Measurements from ENCODE around the gene ABCA1. TPM values are rescaled to one million over a fixed set of nuclear protein-coding genes. Genes with fewer than 3 reads are reported as not detected.
"Not testable (repeated sequence)": the region's sequence is repeated elsewhere in the genome, so short reads cannot be mapped to it uniquely, and the experiment has no call there.

The ABCA1 gene
- total RNA-seq, 1 experiment from 2014 or later = 2.3 TPM

- POLR2A ChIA-PET (ENCODE audit: unreplicated experiment) = no interaction called here
- Histone ChIP-seq H3K9me3 (ENCODE audit: low read length) (no peaks in the 10 kb centered on the region), H3F3A (ENCODE audit: low read length, unreplicated experiment) (no peaks in the 10 kb centered on the region), H3K4me1 (ENCODE audit: insufficient read depth, low read length) (0 out of 2 replicates have a peak, but pooled peaks cover under 1% of the 10 kb centered on the region), H3K79me2 (ENCODE audit: low read length) (no peaks in the 10 kb centered on the region), H3K27ac (ENCODE audit: low read length) (no peak overlapping the region), H3K9me2 (replicated peaks; ENCODE audit: low read length) (no peaks in the 10 kb centered on the region), H3K9ac (ENCODE audit: low read length) (no peak overlapping the region), H4K20me1 (ENCODE audit: low read length) (no peaks in the 10 kb centered on the region), H3K27me3 (ENCODE audit: low read length) (no peaks in the 10 kb centered on the region), H3K36me3 (ENCODE audit: low read depth, low read length) (no peaks in the 10 kb centered on the region), H3K4me3 (ENCODE audit: low read length) (no peak overlapping the region), H3K4me2 (ENCODE audit: low read length) (no peak overlapping the region), H2AFZ (ENCODE audit: low read length) (no peak overlapping the region)
- ATAC-seq (no peak), DNase-seq (no peak)
- TF ChIP-seq CTCF (conservative IDR thresholded peaks at IDR 0.05; ENCODE audit: low read depth, low read length) = no peak
- no peak for TF ChIP-seq EZH2 (IDR thresholded peaks at IDR 0.05; ENCODE audit: low read length, unreplicated experiment)
- no peak for TF ChIP-seq EZH2phosphoT487 (IDR thresholded peaks at IDR 0.05; ENCODE audit: borderline replicate concordance, low read length)
- intact Hi-C loops (cut with micrococcal nuclease) = no loop called here
- no TSS peak for BruUV-seq (replicated peaks)
- CTCF ChIA-PET = no interaction called here
Observed at GRCh38 chr9:104900324-104900723, 27.6 kb downstream of the ABCA1 start.

GRCh38 chr9:104899759-104900247 is 28.2 kb downstream of the ABCA1 start:
- no TSS peak for BruUV-seq (replicated peaks)
- ChIA-PET CTCF (no interaction called here), POLR2A (ENCODE audit: unreplicated experiment) (no interaction called here)
- Histone ChIP-seq H3K9me2 (replicated peaks; ENCODE audit: low read length) (no peaks in the 10 kb centered on the region), H3K79me2 (ENCODE audit: low read length) (no peaks in the 10 kb centered on the region), H3K27me3 (ENCODE audit: low read length) (no peaks in the 10 kb centered on the region), H3K9ac (ENCODE audit: low read length) (no peak overlapping the region), H3K4me2 (ENCODE audit: low read length) (no peak overlapping the region), H3K27ac (ENCODE audit: low read length) (no peak overlapping the region), H3K4me3 (ENCODE audit: low read length) (no peak overlapping the region), H2AFZ (ENCODE audit: low read length) (no peak overlapping the region), H3K9me3 (ENCODE audit: low read length) (no peaks in the 10 kb centered on the region), H3F3A (ENCODE audit: low read length, unreplicated experiment) (no peaks in the 10 kb centered on the region), H4K20me1 (ENCODE audit: low read length) (no peaks in the 10 kb centered on the region), H3K4me1 (ENCODE audit: insufficient read depth, low read length) (0 out of 2 replicates have a peak, but pooled peaks cover 4% of the 10 kb centered on the region), H3K36me3 (ENCODE audit: low read depth, low read length) (no peaks in the 10 kb centered on the region)
- no peak for ATAC-seq
- intact Hi-C loops (cut with micrococcal nuclease) = no loop called here
- DNase-seq = no peak
- TF ChIP-seq EZH2phosphoT487 (IDR thresholded peaks at IDR 0.05; ENCODE audit: borderline replicate concordance, low read length) = no peak
- no peak for TF ChIP-seq EZH2 (IDR thresholded peaks at IDR 0.05; ENCODE audit: low read length, unreplicated experiment)
- TF ChIP-seq CTCF (conservative IDR thresholded peaks at IDR 0.05; ENCODE audit: low read depth, low read length) = no peak

- intact Hi-C loops (cut with micrococcal nuclease); POLR2A ChIA-PET (ENCODE audit: unreplicated experiment); H3K9ac ChIP-seq (ENCODE audit: low read length); H3K9me2 ChIP-seq (replicated peaks; ENCODE audit: low read length); H3K4me3 ChIP-seq (ENCODE audit: low read length); BruUV-seq (replicated peaks); H3F3A ChIP-seq (ENCODE audit: low read length, unreplicated experiment); DNase-seq; CTCF ChIA-PET; H3K27ac ChIP-seq (ENCODE audit: low read length); H3K27me3 ChIP-seq (ENCODE audit: low read length); H3K79me2 ChIP-seq (ENCODE audit: low read length); H2AFZ ChIP-seq (ENCODE audit: low read length); H3K4me2 ChIP-seq (ENCODE audit: low read length); H3K36me3 ChIP-seq (ENCODE audit: low read depth, low read length); H4K20me1 ChIP-seq (ENCODE audit: low read length); H3K4me1 ChIP-seq (ENCODE audit: insufficient read depth, low read length); H3K9me3 ChIP-seq (ENCODE audit: low read length); ATAC-seq: not testable (repeated sequence)
Observed at GRCh38 chr9:104898376-104898775, 29.6 kb downstream of the ABCA1 start.

Data from PC-3 (cell line).